NB4 (cell line): Measurements from ENCODE around the gene PPP1R2.

Source experiments
- CTCF ChIP-seq: IDR thresholded peaks from one replicate; pipeline ENCODE4 v1.5.1; 2012; ENCODE audit warnings: low read depth, low read length
- POLR2A ChIP-seq: IDR thresholded peaks from 2 replicates; pipeline ENCODE4 v1.6.1; 2011; ENCODE audit warnings: mild to moderate bottlenecking; ENCODE audit not compliant: insufficient read length; ENCODE audit errors: extremely low read depth

- TF ChIP-seq CTCF, result no peak
- TF ChIP-seq POLR2A, result no peak
Observed at GRCh38 chr3:195559723-195560409, 16.7 kb upstream of the PPP1R2 start.
